ENCODE data around the gene CAMTA1. TPM values are rescaled to one million over a fixed set of nuclear protein-coding genes. Genes with fewer than 3 reads are reported as not detected.

Gene CAMTA1
- total and polyA plus RNA-seq, 9 of the 15 experiments (the other 6 are each of a cell fraction or from before 2014, with no cell fraction given), result 43.9 to 161 (median 65.9) TPM

DNA sequence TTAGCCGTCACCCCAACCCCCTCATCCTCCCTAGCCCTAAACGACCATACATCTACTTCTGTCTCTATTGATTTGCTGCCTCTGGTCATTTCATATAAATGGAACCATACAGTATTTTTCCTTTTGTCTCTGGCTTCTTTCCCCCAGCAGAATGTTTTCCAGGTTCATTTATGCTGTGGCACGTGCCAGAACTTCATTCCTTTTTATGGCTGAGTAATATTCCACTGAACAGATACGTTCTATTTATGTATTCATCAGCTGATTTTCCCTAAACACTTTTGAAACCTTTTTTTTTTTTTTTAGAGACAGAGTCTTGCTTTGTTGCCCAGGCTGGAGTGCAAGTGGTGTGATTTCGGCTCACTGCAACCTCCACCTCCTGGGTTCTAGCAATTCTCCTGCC is 181.1 kb downstream of the CAMTA1 start (continued):
- peak; percentile 66 for TF ChIP-seq ZNF146 (CRISPR knock-in tag; IDR thresholded peaks at IDR 0.05; ENCODE audit: unreplicated experiment)

DNA sequence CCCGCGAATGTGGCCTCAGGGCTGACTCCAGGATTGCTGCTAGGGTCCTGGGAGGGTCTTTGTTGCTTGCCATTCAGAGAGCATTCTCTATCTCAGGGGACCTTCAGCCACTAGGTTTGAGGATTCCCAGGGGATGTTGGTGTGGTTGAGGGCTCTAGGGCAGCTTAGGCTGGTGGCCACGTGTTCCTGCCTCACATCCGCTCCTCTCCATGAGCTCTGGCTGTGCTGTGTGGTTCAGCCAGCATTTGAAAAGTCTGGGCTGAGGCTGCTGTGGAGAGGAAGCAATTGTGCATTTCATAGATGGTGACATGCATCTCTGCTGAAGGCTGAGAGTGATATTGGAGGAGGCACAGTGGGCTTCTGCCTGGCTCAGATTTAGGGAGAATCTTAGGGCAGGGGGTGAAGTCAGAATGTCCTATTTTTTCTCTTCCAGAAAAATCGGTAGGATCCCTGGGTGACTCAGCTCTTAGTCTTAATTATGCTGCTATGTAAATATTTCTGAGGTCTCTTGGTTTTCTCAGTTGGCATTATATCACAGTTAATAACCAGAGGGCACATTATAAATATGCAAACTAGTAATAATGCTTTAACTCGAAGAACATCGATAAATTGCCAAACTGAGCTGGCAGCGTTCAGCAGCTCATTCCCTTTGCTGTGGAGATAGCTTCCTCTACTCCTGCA is 182.3 kb downstream of the CAMTA1 start:
- H3K4me1 ChIP-seq (replicated peaks in 1 of 2; ENCODE audit: control insufficient read depth in 2 of 2, insufficient read depth in 2 of 2, low read length in 2 of 2), result peaks cover 0 to 11% of the 10 kb centered on the region in 2 experiments; a peak in 2 of 5 replicates
- H3K4me3 ChIP-seq, result no peak overlapping the region
- H3K9ac ChIP-seq (ENCODE audit: insufficient read depth in 1 of 2, low read depth in 2 of 2, low read length in 2 of 2), result no peak overlapping the region
- H3K9me1 ChIP-seq (ENCODE audit: control insufficient read depth, insufficient read depth, low read length), result no peaks in the 10 kb centered on the region
- no peaks in the 10 kb centered on the region; the same call in 1 of the 2 replicates for H3K9me3 ChIP-seq (replicated peaks; ENCODE audit: control insufficient read depth, insufficient read depth, low read depth, low read length)
- no peaks in the 10 kb centered on the region for H3K36me3 ChIP-seq (ENCODE audit: control insufficient read depth, insufficient read depth, low read length)
- H3K27me3 ChIP-seq (ENCODE audit: control insufficient read depth in 2 of 2, insufficient read depth in 2 of 2, low read length in 2 of 2), result peaks cover 53 to 64% of the 10 kb centered on the region in 2 experiments
- H3K79me2 ChIP-seq (ENCODE audit: control insufficient read depth, insufficient read depth, low read length), result no peaks in the 10 kb centered on the region
- intact Hi-C loops (cut with micrococcal nuclease), result no loop called here
- H4K20me1 ChIP-seq (replicated peaks; ENCODE audit: control insufficient read depth, insufficient read depth, low read length), result peaks cover 7% of the 10 kb centered on the region; the same call in 1 of the 2 replicates
- no peak for ATAC-seq
- WGBS (ENCODE audit: insufficient coverage, low coverage, missing lambda C conversion rate), result 0% methylated on average over 8 of the region's 8 CpGs
- no peak for DNase-seq (ENCODE audit: extremely low read depth in 1 of 4, low spot score in 3 of 4)
- BruUV-seq (replicated peaks), result no TSS peak
- FAIRE-seq, result no peak
- no peak overlapping the region for H3K27ac ChIP-seq (ENCODE audit: extremely low read depth, low read depth, low read length)
- in situ Hi-C loops (cut with MboI), result no loop called here
- ChIA-PET POLR2A (interaction anchor here (0.5 to 1.6 kb wide), 3 partner anchors 12 to 19 kb away, joined by 3 to 6 read pairs (median 3); no protein-coding TSS in a partner anchor), CTCF (ENCODE audit: low intra/inter-chr PET ratio) (interaction anchor here (0.6 kb wide), 1 partner anchor 170 kb away, joined by 4 read pairs; no protein-coding TSS in a partner anchor)
- no peak overlapping the region for H2AFZ ChIP-seq (ENCODE audit: low read depth, low read length)
- no peak overlapping the region for H3K4me2 ChIP-seq (ENCODE audit: insufficient read depth, low read length)
- TF ChIP-seq, protein P1, sequence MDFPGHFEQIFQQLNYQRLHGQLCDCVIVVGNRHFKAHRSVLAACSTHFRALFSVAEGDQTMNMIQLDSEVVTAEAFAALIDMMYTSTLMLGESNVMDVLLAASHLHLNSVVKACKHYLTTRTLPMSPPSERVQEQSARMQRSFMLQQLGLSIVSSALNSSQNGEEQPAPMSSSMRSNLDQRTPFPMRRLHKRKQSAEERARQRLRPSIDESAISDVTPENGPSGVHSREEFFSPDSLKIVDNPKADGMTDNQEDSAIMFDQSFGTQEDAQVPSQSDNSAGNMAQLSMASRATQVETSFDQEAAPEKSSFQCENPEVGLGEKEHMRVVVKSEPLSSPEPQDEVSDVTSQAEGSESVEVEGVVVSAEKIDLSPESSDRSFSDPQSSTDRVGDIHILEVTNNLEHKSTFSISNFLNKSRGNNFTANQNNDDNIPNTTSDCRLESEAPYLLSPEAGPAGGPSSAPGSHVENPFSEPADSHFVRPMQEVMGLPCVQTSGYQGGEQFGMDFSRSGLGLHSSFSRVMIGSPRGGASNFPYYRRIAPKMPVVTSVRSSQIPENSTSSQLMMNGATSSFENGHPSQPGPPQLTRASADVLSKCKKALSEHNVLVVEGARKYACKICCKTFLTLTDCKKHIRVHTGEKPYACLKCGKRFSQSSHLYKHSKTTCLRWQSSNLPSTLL (IDR thresholded peaks at IDR 0.05), result no peak
- TF ChIP-seq KLF16 (IDR thresholded peaks at IDR 0.05) (no peak), RREB1 (CRISPR knock-in tag; IDR thresholded peaks at IDR 0.05) (no peak), ZFP1 (CRISPR knock-in tag; IDR thresholded peaks at IDR 0.05) (no peak), ZKSCAN1 (IDR thresholded peaks at IDR 0.05; ENCODE audit: low read depth, low read length) (no peak), SMAD2 (IDR thresholded peaks at IDR 0.05; ENCODE audit: low read depth, low read length) (no peak), MTF1 (CRISPR knock-in tag; IDR thresholded peaks at IDR 0.05; ENCODE audit: borderline replicate concordance) (no peak), RFX5 (IDR thresholded peaks at IDR 0.05; ENCODE audit: low read depth, low read length) (no peak), HMBOX1 (IDR thresholded peaks at IDR 0.05) (no peak), POLR2AphosphoS5 (IDR thresholded peaks at IDR 0.05; ENCODE audit: control insufficient read depth, insufficient read depth, low read depth, low read length) (no peak), TAF15 (IDR thresholded peaks at IDR 0.05; ENCODE audit: low read depth, low read length) (no peak)
